ENCODE results near the gene OLFM1.

GRCh38 chr9:135088979-135089847 lies 1.7 kb downstream of the OLFM1 start:
- TF ChIP-seq SIX5 (IDR thresholded peaks at IDR 0.05; ENCODE audit: borderline replicate concordance in 1 of 2, insufficient read depth in 1 of 2, low read depth in 1 of 2, low read length in 2 of 2) (no peak), RFX5 (IDR thresholded peaks at IDR 0.05; ENCODE audit: low read depth, low read length) (no peak), NFE2L1 (tag; IDR thresholded peaks at IDR 0.05; ENCODE audit: borderline replicate concordance, low read depth) (no peak), HMBOX1 (IDR thresholded peaks at IDR 0.05) (no peak), ZBTB26 (CRISPR knock-in tag; IDR thresholded peaks at IDR 0.05) (no peak), POLR2A (conservative IDR thresholded peaks at IDR 0.05) (no peak)

All from K562 (cell line).